Mucosa of descending colon (tissue), 3 donors: Measurements from ENCODE around the gene IQCN. TPM values are rescaled to one million over a fixed set of nuclear protein-coding genes. Genes with fewer than 3 reads are reported as not detected.

ENCODE experiments used
- ATAC-seq: fragments of 200-7000 bp; cut with Tn5 transposase; one replicate; pipeline ENCODE4 v1.9.1; 2020; ENCODE audit warnings: mild to moderate bottlenecking, moderate library complexity
- DNase-seq, 3 donors: peaks; one replicate each; pipeline ENCODE4 v3.0.0-alpha.2; 2020
- H3K36me3 ChIP-seq: fragments of 200-600 bp; one replicate; pipeline ENCODE4 v1.8.0; 2021; ENCODE audit warnings: low read depth, mild to moderate bottlenecking
- H3K4me1 ChIP-seq: fragments of 200-600 bp; one replicate; pipeline ENCODE4 v1.8.0; 2021; ENCODE audit warnings: low read depth, mild to moderate bottlenecking
- H3K4me3 ChIP-seq: fragments of 200-600 bp; one replicate; pipeline ENCODE4 v1.8.0; 2021; ENCODE audit warnings: mild to moderate bottlenecking
- H3K9me3 ChIP-seq: fragments of 200-600 bp; one replicate; pipeline ENCODE4 v1.8.0; 2021; ENCODE audit warnings: mild to moderate bottlenecking
- intact Hi-C, 2 donors: fragments of 100-400 bp; cut with DNase I in 1 of 2; cut with micrococcal nuclease in 1 of 2; formaldehyde crosslinking; loops; one replicate each; pipeline versions ENCODE4 v1.11.0 to v1.11.1; 2022; cut with DNase I, micrococcal nuclease
- total RNA-seq, 3 donors: library from RNA; stranded (reverse); fragmentation: NEBNext Ultra II Directional in 2 of 3; extraction: Animal tissue kit (Norgen Biotek cat#: 25700) in 2 of 3; gene quantifications; one replicate each; pipeline versions ENCODE4 v1.2.1 to v1.2.4, GENCODE V29; 2021 to 2023
- TF ChIP-seq, protein P1 (sequence below): fragments of 200-600 bp; IDR thresholded peaks from one replicate; pipeline ENCODE4 v1.8.0; 2022; ENCODE audit warnings: antibody characterized with exemption, mild to moderate bottlenecking
- donor health status: DM: no; HTN: no; CAD: no; lungs with moderate emphysema.
- donor health status: DM: no; HTN: no; CAD: no.
- donor health status: DM: no; HTN: yes; CAD: no.

IQCN gene
- total RNA-seq, 3 donors from 2014 or later, result 4.4 to 10.6 (median 8.0) TPM

DNA sequence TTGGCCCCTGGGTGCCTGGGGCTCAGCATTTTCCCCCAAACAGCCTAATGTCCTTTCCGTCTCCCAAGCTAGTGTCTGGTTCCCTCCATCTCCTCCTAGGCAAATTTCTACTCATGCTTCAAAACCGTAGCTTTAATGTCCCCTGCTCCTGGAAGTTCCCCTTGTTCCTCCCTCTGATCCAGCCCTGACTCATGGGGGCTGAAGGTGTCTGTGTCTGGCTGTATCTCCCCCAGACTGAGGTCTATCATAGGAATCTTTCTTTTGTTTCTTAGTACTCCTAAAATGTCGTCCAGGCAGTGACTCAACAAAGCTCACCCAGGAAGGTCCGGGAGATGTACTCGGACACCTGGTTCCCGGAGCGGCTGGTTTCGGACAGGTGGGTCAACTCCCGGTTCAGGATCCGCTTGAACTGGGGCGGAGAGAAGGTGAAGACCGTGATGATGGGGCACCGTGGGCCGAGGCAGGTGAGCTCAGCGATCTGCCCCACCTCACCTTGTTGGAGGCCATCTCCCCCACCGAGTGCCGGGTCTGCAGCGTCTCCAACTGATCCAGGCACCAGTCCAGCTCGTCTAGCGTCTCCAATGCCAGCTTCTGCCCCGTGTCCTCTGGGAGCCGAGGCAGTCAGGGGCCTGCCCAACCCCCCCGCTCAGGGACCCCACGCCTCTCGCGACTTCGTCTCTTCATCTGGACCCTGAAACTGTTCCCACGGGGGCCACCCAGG lies 54.2 kb downstream of the IQCN start:
- no peak for DNase-seq
- H3K4me3 ChIP-seq, result no peak overlapping the region
- no peaks in the 10 kb centered on the region for H3K9me3 ChIP-seq
- ATAC-seq, result no peak
- TF ChIP-seq, protein P1, sequence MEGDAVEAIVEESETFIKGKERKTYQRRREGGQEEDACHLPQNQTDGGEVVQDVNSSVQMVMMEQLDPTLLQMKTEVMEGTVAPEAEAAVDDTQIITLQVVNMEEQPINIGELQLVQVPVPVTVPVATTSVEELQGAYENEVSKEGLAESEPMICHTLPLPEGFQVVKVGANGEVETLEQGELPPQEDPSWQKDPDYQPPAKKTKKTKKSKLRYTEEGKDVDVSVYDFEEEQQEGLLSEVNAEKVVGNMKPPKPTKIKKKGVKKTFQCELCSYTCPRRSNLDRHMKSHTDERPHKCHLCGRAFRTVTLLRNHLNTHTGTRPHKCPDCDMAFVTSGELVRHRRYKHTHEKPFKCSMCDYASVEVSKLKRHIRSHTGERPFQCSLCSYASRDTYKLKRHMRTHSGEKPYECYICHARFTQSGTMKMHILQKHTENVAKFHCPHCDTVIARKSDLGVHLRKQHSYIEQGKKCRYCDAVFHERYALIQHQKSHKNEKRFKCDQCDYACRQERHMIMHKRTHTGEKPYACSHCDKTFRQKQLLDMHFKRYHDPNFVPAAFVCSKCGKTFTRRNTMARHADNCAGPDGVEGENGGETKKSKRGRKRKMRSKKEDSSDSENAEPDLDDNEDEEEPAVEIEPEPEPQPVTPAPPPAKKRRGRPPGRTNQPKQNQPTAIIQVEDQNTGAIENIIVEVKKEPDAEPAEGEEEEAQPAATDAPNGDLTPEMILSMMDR, result no peak
- peaks cover 12% of the 10 kb centered on the region for H3K4me1 ChIP-seq
- H3K36me3 ChIP-seq, result peaks cover 3% of the 10 kb centered on the region
- intact Hi-C loops, result no loop called here

DNA sequence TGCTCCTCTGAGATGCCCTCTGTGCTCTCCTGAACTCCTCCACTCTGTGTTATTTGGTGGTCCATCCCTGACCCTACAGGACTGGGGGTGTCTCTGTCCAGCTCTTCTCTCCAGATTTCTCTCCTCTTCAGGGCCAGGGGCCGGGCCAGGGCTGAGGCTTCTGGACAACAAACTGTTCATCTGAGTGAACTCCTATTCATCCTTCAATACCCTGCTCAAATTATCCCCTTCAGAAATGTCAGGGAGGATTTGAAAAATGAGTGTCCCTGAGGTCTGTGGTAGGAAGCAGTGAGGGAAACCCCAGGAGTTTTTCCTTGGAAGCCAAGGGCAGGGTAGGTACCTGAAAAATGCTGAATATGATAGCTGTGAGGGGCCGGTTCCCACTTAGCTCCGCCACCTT lies 55.7 kb downstream of the IQCN start:
- no peak for ATAC-seq
- H3K4me1 ChIP-seq, result no peaks in the 10 kb centered on the region
- no peak for DNase-seq
- TF ChIP-seq, protein P1, result no peak
- no peaks in the 10 kb centered on the region for H3K9me3 ChIP-seq
- H3K4me3 ChIP-seq, result no peak overlapping the region
- intact Hi-C loops, result no loop called here
- H3K36me3 ChIP-seq, result no peaks in the 10 kb centered on the region

DNA sequence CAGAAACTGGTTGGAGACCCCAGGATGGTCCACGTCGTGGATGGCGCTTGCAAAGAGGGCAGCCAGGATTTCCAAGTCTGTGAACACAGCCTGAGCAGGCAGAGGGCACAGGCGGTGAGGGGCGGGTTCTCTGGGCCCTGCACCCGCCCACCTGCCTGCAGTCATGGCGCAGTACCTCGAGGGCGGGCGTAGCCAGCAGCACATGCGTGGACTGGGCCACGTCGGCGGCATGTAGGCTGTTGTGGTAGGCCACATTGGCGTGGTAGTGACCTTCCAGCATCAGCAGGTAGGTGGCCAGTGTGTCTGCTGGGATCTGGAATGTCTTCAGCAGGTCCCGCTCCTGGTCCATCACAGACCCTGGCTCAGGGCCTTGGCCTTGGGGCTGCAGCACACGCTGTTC lies 56.1 kb downstream of the IQCN start:
- H3K4me1 ChIP-seq, result no peaks in the 10 kb centered on the region
- H3K4me3 ChIP-seq, result no peak overlapping the region
- no peaks in the 10 kb centered on the region for H3K36me3 ChIP-seq
- H3K9me3 ChIP-seq, result no peaks in the 10 kb centered on the region
- ATAC-seq, result no peak
- TF ChIP-seq, protein P1, result no peak
- intact Hi-C loops, result no loop called here
- no peak for DNase-seq

DNA sequence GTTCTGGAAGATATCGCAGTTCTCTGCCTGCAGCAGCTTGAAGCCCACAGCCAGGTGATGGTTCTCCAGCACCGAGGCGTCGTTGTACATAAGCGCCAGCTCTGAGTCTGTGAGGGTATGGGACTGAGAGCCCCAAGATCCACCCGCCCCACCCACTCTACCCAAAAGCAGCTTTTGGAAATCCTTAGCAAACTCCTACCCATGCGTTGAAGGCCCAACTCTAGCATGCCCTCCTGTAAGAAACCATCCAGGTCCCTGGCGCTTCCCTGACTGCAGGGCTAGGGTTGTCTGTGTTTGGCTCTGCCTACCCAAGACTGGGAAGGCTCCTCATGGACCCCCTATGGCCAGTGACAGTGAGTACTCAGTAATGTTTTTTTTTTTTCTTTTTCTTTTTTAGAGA lies 57.5 kb downstream of the IQCN start:
- H3K9me3 ChIP-seq, result no peaks in the 10 kb centered on the region
- ATAC-seq (no peak), DNase-seq (no peak)
- TF ChIP-seq, protein P1, result no peak
- intact Hi-C loops, result no loop called here
- no peak overlapping the region for H3K4me3 ChIP-seq
- H3K4me1 ChIP-seq, result no peaks in the 10 kb centered on the region
- H3K36me3 ChIP-seq, result no peaks in the 10 kb centered on the region

DNA sequence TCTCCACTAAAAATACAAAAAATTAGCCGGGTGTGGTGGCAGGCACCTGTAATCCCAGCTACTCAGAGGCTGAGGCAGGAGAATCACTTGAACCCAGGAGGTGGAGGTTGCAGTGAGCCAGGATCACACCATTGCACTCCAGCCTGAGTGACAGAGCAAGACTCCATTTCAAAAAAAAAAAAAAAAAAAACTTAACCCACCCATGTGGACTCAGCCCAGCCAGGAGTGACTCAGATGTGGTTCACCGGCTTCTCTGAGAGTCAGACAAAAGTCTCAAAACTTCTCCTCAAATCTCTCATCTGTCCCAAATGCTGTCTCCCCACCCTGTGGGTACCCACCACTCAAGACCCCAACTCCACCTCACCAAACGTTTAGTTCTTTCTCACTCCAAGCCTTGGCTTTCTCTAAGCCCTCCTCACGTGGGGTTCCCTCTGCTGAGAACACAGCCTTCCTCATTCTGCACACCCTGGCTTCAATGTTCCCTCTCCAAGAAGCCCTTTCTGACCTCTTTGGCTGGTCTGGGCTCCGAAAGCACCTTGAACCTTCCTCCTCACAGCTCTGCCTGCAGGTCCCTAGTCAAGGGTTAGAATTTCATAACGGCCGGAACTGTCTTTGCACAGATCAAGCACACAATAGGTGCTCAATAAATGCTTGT lies 59.3 kb downstream of the IQCN start:
- DNase-seq (no peak), ATAC-seq (no peak)
- Histone ChIP-seq H3K36me3 (no peaks in the 10 kb centered on the region), H3K4me3 (no peak overlapping the region), H3K4me1 (no peaks in the 10 kb centered on the region), H3K9me3 (no peaks in the 10 kb centered on the region)
- TF ChIP-seq, protein P1, result no peak
- intact Hi-C loops, result loop anchor here in 1 of 2 donors (5.0 kb wide), 1 partner anchor 32 kb away; no protein-coding TSS in a partner anchor
